Erythroblast (primary cell): ENCODE data around the gene ST3GAL3.

Experiments used
- DNase-seq, 2 experiments: peaks; one replicate each; lab custom pipeline; 2025; lab: John Stamatoyannopoulos, UW
- GATA1 ChIP-seq: IDR thresholded peaks from 2 replicates; pipeline ENCODE4 v1.6.1; 2011; ENCODE audit warnings: low read depth, mild to moderate bottlenecking, control low read depth, low read length, moderate library complexity
- POLR2A ChIP-seq: IDR thresholded peaks from 2 replicates; pipeline ENCODE4 v1.6.1; 2011; ENCODE audit warnings: mild to moderate bottlenecking, low read length

The ST3GAL3 gene

GRCh38 chr1:43970911-43971310 lies 263.6 kb downstream of the ST3GAL3 start:
- DNase-seq: no peak
- TF ChIP-seq POLR2A (no peak), GATA1 (no peak)

- TF ChIP-seq POLR2A: no peak
- no peak for TF ChIP-seq GATA1
Measured at GRCh38 chr1:43971336-43971980, 264.1 kb downstream of the ST3GAL3 start.

GRCh38 chr1:43973981-43974442 lies 266.7 kb downstream of the ST3GAL3 start:
- no peak for TF ChIP-seq POLR2A
- no peak for TF ChIP-seq GATA1
- DNase-seq: no peak

More at GRCh38 chr1:43971336-43971980, 264.1 kb downstream of the ST3GAL3 start:
- no peak for DNase-seq

GRCh38 chr1:43974443-43975248 lies 267.3 kb downstream of the ST3GAL3 start, which contains the start of gene ATP6V0B:
Gene ATP6V0B (plus strand): TSS chr1:43974960. CDS start chr1:43975041, 81 bp downstream.
- peak; percentile 96 to 98 for DNase-seq
- TF ChIP-seq GATA1: no peak
- peak; percentile 92 for TF ChIP-seq POLR2A

- peak; percentile 72 to 83 for DNase-seq
- TF ChIP-seq POLR2A (no peak), GATA1 (no peak)
Measured at GRCh38 chr1:43975249-43975961, 268.1 kb downstream of the ST3GAL3 start.

- no peak for TF ChIP-seq POLR2A
- TF ChIP-seq GATA1: no peak
- DNase-seq: peak; percentile 36 to 59
Measured at GRCh38 chr1:43976045-43976444, 268.7 kb downstream of the ST3GAL3 start.

GRCh38 chr1:43976890-43977289 lies 269.6 kb downstream of the ST3GAL3 start:
- no peak for DNase-seq
- TF ChIP-seq POLR2A (no peak), GATA1 (no peak)

- no peak for DNase-seq
- TF ChIP-seq GATA1 (no peak), POLR2A (no peak)
Measured at GRCh38 chr1:43977376-43978263, 270.3 kb downstream of the ST3GAL3 start.

GRCh38 chr1:43978264-43978550 lies 270.9 kb downstream of the ST3GAL3 start:
- TF ChIP-seq POLR2A (no peak), GATA1 (no peak)
- DNase-seq: peak in 1 of 2 experiments; percentile 34

GRCh38 chr1:43978551-43979260 lies 271.4 kb downstream of the ST3GAL3 start, which contains the start of gene B4GALT2:
Gene B4GALT2 (plus strand): TSS chr1:43979210. CDS start chr1:43981161, 1,951 bp downstream.
- DNase-seq: peak; percentile 67 to 78
- TF ChIP-seq POLR2A (peak; percentile 11), GATA1 (no peak)

- no peak for DNase-seq
- TF ChIP-seq GATA1 (no peak), POLR2A (no peak)
Measured at GRCh38 chr1:43979261-43979527, 271.9 kb downstream of the ST3GAL3 start.

GRCh38 chr1:43979528-43980254 lies 272.4 kb downstream of the ST3GAL3 start:
- TF ChIP-seq POLR2A: no peak
- TF ChIP-seq GATA1: no peak
- peak; percentile 71 to 75 for DNase-seq
